HG03045 (cell line): ENCODE measurements around the gene HSD17B1.
"Not testable (repeated sequence)": the region's sequence is repeated elsewhere in the genome, so short reads cannot be mapped to it uniquely, and the experiment has no call there.

Source experiments
- ATAC-seq: cut with Tn5 transposase; IDR thresholded peaks from one replicate; pipeline ENCODE4 v1.9.1; 2021; ENCODE audit warnings: mild to moderate bottlenecking, moderate library complexity; ENCODE audit not compliant: unreplicated experiment

Gene HSD17B1

DNA sequence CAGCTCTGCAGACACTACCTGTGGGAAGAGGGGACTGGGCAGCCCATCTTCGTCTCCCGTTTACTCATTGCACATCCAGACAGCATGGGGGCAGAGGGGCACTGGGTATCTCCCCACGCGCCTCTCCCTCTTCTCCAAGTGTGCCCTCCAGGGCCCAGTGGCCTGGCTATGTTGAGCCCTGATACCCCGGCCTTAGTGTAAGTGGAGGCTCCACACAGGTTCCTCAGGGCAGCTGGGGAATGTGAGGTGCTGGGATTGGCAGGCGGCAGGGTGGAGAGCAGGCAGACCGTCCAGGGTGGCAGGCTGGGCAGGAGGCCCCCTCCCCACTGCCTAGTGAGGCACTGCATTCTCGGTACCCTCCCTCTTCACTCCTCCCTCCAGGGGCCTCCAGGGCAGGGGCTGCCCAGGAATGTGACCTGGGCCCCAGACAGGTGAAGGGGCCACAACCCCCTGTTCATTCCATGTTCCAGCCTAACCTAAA lies 29.9 kb upstream of the HSD17B1 start:
- ATAC-seq, result no peak

DNA sequence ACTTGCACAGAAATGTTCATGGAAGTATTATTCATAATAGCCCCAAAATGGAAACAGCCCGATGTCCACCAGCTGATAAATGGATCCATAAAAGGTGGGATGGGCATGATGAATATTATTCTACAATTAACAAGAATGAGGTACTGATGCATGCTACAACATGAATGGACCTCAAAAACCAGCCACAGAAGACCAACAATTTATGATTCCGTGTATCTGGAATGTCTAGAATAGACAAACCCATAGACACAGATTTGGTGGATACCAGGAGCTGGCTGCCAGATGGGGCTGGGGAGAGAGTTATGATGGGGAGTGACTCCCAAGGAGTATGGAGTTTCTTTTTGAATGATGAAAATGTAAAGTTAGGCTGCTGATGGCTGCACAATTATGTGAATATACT lies 27.5 kb upstream of the HSD17B1 start:
- no peak for ATAC-seq

DNA sequence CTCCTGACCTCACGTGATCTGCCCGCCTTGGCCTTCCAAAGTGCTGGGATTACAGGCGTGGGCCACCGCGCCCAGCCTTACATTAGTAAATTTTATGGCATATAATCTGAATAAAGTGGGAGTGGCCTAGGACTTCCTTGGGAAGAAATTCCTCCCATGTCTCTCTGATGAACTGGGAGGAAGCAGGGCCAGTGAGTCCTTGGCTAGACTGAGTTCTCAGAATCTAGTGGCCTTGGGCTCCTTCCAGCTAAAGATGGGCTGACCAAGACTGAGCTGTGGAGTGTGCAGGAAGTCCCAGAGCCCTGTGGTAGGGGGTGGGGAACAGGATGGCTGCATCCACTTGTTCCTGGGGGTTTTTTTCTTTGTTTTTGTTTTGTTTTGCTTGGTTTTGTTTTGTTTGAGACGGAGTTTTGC lies 26.7 kb upstream of the HSD17B1 start:
- ATAC-seq, result no peak

DNA sequence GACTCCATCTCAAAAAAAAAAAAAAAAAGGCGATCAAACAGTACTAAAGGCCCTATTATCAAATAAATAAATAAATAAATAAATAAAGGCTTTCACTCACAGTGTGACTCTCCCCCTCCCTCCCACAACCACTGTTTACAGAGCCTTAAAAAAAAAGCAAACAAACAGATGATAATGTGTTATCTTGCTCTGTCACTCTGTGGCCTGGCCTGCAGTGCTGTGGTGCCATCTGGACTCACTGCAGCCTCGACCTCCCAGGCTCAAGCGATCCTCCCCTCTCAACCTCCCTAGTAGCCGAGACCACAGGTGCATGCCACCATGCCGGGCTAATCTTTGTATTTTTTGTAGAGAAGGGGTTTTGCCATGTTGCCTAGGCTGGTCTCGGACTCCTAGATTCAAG lies 24.8 kb upstream of the HSD17B1 start:
- ATAC-seq, result no peak

DNA sequence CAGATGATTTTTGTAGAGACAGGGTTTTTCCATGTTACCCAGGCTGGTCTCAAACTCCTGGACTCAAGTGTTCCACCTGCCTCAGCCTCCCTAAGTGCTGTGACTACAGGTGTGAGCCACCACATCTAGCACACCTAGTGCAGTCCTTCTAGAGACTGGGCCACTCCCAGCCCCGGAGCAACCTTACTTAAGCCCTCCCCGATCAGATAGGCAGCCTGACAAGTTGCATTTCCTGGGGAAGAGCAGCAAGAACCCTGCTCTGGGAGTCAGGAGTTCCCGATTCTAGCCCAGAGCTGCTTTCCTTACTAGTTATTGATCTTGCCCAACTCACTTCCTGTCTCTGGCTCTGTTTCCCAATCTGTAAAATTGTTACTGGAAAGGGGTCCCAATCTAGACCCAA lies 23.7 kb upstream of the HSD17B1 start:
- no peak for ATAC-seq

DNA sequence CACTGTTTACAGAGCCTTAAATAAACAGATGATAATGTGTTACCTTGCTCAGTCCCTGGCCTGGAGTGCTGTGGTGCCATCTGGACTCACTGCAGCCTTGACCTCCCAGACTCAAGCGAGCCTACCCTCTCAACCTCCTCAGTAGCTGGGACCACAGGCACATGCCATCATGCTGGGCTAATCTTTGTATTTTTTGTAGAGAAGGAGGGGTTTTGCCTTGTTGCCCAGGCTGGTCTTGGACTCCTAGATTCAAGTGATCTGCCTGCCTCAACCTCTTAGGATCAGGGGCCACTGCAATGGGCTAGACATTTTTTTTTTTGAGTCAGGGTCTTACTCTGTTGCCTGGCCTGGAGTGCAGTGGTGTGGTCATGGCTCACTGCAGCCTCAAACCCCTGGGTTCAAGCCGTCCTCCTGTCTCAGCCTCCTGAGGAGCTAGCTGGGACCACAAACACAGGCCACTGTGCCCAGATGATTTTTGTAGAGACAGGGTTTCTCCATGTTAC lies 21.7 kb upstream of the HSD17B1 start:
- no peak for ATAC-seq

DNA sequence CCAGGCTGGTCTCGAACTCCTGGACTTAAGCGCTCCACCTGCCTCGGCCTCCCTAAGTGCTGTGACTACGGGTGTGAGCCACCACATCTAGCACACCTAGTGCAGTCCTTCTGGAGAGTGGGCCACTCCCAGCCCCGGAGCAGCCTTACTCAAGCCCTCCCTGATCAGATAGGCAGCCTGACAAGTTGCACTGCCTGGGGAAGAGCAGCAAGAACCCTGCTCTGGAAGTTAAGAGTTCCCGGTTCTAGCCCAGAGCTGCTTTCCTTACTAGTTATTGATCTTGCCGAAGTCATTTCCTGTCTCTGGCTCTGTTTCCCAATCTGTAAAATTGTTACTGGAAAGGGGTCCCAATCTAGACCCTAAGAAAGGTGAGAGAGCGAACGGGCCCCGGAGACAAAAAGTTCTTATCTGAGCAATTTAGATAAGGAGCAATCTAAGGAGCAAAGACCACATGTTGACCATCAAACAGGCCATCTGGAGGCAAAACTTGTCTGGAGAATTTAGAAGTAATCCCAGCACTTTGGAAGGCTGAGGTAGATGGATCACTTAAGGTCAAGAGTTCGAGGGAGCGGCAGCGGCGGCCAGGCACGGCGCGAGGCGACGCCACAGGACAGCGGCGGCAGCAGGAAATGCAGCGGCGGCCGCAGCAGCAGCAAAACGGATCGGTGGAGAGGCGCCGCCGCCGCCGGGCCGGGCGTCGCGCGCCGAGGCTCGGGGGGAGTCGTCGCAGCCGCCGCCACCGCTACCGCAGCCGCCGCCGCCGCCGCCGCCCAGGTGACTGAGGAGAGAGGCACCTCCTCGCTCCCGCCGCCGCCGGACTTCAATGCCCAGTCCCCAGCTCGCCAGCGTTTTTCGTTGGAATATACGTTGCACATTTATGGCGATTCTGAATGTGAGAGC lies 21.0 kb upstream of the HSD17B1 start:
- ATAC-seq, result no peak

DNA sequence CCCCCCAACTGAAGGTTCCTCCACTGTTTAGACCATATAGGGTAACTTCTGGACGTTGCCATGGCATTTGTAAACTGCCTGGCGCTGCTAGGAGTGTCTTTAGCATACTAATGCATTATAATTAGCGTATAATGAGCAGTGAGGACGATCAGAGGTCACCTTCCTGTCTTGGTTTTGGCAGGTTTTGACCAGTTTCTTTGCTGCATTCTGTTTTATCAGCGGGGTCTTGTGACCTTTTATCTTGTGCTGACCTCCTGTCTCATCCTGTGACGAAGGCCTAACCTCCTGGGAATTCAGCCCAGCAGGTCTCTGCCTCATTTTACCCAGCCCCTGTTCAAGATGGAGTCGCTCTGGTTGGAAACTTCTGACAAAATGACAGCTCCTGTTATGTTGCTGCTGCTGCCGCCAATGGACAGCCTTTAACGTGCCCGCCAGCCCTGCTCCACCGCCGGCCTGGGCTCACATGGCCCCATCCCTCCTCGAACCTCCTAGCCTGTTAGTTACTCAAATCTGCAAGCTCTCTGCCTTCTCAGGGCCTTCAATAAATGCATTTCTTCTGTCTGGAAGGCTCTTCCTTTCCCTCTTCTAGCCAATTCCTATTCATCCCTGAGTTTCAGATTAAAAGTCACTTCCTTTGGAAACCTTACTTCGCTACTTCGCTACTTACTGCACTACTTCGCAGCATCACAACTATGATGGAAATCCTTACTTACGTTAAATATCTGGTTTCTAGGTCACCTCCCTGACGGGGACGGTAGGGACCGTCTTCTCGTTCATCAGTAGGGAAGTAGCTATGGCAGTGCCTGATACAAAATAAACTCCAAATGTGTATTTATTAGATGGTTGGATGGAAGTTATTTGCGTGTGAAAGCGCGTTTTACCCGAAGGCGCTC lies 17.3 kb upstream of the HSD17B1 start:
- ATAC-seq, result no peak

DNA sequence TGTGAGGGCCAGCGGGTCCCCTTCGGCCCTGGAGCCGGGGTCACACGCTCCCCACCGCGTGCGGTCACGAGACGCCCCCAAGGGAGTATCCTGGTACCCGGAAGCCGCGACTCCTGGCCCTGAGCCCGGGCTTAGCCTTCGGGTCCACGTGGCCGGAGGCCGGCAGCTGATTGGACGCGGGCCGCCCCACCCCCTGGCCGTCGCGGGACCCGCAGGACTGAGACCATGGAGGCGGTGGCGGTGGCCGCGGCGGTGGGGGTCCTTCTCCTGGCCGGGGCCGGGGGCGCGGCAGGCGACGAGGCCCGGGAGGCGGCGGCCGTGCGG lies 16.7 kb upstream of the HSD17B1 start, which contains the start of gene NAGLU:
Gene NAGLU, plus strand, starts transcription at position 194 of the 324 bp plus-strand sequence. Its CDS starts 32 bp downstream, at position 226.
- ATAC-seq, result peak; percentile 89

DNA sequence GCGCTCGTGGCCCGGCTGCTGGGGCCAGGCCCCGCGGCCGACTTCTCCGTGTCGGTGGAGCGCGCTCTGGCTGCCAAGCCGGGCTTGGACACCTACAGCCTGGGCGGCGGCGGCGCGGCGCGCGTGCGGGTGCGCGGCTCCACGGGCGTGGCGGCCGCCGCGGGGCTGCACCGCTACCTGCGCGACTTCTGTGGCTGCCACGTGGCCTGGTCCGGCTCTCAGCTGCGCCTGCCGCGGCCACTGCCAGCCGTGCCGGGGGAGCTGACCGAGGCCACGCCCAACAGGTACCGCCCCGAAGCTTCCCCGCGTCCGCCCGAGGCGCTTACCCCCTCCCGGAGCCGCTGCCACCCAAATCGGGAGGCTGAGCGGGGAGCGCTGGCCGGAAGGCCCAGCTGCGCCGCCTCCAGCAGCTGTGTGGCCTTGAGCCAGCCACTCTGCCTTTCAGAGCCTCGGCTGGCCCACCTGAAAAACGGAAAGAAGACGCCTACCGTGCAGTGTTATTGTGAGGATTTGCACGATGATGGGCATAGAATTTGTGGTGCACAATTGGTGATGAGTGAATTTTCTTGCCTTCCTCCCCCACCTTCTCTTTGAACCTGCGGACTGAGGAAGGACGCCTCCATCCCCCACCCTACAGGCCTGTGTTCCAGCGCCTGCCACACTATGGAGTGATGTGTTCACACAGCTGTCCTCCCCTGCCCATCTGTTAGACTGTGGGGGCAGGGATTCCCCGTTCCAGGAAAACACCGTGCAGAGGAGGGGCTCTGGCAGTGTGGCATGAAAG lies 16.2 kb upstream of the HSD17B1 start:
- ATAC-seq, result peak; percentile 58

DNA sequence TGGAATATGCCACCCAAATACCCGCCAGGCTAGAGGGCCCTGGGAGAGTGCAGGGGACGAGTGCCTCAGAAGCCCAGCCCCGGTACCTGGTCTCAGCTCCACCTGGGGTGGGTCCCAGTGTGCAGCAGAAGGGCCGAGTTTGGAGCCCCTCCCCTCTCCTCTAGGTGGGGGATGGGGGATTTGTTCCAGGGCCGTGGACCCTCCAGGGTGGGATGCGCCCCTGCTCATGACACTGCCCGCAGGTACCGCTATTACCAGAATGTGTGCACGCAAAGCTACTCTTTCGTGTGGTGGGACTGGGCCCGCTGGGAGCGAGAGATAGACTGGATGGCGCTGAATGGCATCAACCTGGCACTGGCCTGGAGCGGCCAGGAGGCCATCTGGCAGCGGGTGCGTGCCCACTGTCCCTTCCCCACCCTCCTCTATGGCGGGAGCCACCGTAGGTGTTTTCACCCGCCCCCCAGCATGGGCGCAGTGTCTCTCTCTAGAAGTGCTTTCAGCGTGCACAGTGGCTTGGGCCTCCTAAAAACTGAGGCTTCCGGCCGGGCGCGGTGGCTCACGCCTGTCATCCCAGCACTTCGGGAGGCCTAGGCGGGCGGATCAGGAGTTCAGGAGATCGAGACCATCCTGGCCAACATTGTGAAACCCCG lies 15.4 kb upstream of the HSD17B1 start:
- no peak for ATAC-seq

DNA sequence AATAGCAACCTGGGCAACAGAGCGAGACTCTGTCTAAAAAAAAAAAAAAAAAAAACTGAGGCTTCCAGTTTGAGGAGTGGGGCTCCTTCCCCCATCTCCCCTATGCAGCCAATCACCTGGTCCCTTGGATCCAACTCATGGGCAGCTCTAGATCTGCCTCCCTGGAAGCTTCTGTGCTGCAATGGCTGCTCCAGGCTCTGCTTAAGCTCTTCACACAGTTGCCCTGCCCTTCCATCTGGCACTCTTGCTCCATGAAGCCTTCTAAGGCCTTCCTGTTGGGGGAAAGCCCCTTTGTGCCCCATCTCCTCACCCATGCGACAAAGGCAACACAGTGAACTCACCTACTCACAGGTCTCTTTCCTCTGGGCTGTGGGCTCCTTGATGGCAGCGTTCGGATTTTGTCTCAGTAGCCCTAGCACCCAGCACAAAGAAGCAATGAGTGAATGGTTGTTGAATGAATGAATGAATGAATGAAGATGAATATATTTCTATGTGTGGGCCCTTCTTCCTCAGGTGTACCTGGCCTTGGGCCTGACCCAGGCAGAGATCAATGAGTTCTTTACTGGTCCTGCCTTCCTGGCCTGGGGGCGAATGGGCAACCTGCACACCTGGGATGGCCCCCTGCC lies 14.8 kb upstream of the HSD17B1 start:
- no peak for ATAC-seq

DNA sequence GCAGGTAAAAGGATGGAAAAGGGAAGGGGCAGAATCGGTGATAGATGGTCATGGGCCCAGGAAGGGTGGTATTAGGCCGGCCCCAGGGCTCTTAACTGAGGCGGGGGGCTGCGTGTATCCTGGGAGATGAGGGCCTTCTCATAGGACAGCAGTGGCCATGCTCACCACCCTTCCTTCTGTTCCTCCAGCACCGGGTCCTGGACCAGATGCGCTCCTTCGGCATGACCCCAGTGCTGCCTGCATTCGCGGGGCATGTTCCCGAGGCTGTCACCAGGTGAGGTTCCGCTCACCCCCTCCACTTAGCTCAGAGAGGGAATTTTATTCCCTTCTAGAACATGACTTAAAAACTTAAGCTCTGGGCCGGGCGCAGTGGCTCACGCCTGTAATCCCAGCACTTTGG lies 14.2 kb upstream of the HSD17B1 start:
- no peak for ATAC-seq

DNA sequence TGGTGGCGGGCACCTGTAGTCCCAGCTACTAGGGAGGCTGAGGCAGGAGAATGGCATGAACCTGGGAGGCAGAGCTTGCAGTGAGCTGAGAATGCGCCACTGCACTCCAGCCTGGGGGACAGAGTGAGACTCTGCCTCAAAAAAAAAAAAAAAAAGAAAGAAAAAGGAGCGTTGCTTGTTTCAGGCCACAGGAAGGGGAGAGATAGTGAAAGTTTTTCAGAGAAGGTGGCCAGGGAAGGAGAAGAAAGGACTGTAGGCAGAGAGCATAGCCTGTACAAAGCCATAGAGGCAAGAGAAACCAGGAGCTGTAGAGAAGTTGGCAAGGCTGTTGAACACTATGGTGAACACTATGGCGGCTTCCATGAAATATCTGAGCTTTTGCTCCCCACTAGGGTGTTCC lies 12.2 kb upstream of the HSD17B1 start:
- ATAC-seq, result not testable (repeated sequence)

DNA sequence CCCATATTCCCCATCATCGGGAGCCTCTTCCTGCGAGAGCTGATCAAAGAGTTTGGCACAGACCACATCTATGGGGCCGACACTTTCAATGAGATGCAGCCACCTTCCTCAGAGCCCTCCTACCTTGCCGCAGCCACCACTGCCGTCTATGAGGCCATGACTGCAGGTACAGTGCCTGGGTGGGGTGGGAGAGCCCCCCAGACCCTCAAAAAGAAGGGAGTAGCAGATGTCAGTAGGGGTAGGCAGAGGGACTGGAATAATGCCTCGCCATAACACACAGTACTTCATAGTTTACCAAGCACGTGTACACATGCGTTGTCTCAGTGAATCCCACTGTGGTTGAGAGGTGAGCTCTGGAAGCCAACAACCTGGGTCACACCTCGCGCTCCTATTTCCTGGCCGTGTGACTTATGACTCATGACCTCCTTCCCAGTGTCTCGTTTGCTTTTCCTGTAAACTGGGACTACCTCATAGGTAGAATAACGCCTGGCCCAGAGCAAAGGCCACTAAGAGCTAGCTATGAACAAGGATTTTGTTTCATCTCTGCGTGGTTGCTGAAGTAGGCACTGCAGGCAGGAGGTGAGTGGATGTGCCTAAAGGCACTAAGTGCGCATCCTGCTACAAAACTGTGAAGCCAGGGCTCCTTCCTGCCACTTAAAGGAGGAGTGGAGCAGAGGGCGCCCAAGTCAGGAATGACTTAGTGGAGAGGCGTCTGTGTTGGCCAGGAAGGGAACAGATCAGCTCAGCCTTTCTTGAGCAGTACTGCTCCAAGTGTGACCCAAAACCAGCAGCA lies 11.5 kb upstream of the HSD17B1 start:
- no peak for ATAC-seq

DNA sequence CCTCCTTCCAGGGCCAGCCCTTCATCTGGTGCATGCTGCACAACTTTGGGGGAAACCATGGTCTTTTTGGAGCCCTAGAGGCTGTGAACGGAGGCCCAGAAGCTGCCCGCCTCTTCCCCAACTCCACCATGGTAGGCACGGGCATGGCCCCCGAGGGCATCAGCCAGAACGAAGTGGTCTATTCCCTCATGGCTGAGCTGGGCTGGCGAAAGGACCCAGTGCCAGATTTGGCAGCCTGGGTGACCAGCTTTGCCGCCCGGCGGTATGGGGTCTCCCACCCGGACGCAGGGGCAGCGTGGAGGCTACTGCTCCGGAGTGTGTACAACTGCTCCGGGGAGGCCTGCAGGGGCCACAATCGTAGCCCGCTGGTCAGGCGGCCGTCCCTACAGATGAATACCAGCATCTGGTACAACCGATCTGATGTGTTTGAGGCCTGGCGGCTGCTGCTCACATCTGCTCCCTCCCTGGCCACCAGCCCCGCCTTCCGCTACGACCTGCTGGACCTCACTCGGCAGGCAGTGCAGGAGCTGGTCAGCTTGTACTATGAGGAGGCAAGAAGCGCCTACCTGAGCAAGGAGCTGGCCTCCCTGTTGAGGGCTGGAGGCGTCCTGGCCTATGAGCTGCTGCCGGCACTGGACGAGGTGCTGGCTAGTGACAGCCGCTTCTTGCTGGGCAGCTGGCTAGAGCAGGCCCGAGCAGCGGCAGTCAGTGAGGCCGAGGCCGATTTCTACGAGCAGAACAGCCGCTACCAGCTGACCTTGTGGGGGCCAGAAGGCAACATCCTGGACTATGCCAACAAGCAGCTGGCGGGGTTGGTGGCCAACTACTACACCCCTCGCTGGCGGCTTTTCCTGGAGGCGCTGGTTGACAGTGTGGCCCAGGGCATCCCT lies 9.3 kb upstream of the HSD17B1 start:
- ATAC-seq, result no peak

DNA sequence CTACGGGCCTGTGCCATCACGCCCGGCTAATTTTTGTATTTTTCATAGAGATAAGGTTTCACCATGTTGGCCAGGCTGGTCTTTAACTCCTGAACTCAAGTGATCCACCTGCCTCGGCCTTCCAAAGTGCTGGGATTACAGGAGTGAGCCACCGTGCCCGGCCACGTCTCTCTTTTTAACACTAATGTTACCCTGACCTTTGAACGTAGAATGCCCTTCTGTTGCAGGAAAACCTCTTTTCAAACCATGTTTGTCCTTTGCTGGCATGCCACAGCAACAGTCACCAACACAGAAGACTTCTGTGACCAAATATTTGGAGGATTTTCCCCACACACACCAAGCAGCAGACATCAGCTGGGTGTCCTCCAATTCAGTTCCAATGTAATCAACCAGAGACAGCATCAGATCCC lies 7.8 kb upstream of the HSD17B1 start:
- no peak for ATAC-seq
